HG03108 (cell line): ENCODE data around the gene NOB1.
"Not testable (repeated sequence)": the region's sequence is repeated elsewhere in the genome, so short reads cannot be mapped to it uniquely, and the experiment has no call there.

Source experiments
- ATAC-seq: cut with Tn5 transposase; IDR thresholded peaks from one replicate; pipeline ENCODE4 v1.9.1; 2021; ENCODE audit warnings: moderate library complexity; ENCODE audit not compliant: unreplicated experiment

The NOB1 gene

DNA sequence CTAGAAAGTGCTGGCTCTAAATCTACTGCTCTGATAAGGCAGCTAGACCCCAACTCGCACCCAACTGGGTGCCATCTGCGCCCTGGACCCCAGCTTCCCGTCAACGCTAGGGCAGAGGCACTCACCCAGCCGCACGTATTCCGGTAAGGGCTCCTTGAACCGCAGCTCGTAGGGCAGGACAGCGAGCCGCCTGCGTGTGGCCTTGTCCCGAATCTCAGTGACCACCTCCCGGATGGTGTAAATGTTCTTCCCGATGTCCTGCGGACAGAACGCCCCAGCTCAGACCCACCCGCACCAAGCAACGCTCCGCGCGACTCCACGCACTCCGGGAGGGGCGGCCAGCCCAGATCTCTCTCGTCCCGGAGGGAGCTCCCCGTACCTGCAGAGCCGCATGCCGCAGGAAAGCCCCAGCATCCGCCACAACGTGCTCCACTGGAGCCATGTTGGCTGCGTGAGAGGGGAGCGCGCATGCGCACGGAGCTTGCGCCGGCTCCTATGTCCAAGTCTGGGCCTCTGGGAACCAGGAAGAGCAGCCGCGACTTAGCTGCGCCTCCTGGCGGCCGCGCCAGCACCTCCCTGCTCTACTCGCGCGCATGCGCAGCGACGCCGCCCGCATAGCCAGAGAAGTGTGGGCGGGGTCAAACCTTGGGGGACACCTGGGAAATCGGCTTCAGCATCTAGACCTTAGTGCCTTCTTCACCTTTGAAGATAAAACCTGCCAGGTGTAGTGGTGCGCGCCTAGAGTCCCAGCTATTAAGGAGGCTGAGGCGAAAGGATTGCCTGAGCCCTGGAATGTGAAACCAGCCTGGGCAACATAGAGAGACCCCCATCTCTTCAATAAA, at the start of gene NOB1:
Gene NOB1, minus strand, starts transcription at position 458 of the 842 bp plus-strand sequence. Its CDS starts 16 bp downstream, at position 442.
- peak; percentile 80 for ATAC-seq

- ATAC-seq, result no peak
Measured at GRCh38 chr16:69804297-69804696, 49.6 kb upstream of the NOB1 start.

DNA sequence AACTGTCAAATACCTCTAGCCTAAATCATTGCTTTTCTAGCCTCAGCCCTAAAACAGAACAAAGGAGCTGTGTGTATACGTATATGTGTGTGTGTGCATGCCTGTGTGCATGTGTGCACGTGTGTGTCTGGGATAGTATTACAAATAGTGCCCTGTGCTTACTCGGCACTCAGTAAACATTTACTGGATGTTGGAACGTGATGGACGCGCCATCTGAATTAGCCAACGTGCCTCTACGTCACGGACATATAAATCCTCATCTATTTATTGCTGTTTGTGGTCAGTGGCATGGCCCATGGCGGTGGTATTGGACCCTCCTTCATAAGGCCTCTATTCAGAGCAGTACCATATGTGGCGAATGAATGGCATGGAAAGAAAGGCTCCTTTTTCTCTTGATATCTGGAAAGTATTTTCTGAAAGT, 44.9 kb upstream of the NOB1 start:
- no peak for ATAC-seq

DNA sequence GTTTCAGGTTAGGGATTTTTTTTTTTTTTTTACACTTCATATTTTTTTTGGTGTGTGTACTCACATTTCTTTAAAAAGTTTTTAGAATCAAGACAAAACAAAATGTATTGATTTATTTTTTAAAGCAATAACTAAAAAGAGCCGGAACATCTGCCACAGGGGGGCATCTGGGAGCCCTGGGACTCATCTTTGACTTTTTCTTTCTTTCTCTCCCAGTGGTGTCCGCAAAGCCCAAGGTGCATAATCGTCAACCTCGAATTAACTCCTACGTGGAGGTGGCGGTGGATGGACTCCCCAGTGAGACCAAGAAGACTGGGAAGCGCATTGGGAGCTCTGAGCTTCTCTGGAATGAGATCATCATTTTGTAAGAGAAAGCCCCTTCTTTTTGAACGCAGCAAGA, 43.7 kb upstream of the NOB1 start:
- ATAC-seq, result no peak

DNA sequence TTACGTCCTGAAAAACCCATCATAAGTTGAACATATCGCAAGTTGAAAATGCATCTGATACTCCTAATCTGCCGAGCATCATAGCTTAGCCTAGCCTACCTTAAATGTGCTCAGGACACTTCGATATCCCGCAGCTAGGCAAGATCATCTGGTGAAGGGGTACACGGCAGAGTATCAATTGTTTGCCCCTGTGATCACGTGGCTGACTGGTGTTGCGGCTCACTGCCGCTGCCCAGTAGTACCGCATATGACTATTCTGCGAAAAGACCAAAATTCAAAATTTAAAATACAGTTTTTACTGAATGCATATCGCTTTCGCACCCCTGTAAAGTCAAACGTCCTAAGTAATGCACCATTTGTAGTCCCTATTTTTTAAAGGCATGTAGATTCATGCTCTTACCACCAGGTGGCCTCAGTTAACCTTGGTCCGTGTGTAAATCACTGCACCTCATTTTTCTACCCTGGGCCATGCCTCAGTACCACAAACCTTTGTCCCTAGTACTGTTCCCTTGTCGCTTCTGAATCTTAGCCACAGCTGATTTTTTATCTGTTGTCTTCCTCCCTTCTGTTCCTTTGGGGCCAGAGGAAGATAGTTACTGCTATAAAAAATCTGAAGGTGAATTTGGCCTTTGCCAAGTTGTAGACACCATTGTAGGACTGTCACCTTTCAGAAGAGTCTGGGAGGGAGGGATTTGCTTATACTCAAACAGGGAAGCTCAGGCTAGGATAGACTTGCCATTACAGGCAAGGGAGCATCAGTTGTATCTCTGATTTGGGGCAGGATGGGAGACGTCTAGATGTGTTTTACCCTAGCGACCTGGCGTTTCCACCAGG, 41.8 kb upstream of the NOB1 start:
- ATAC-seq, result no peak

DNA sequence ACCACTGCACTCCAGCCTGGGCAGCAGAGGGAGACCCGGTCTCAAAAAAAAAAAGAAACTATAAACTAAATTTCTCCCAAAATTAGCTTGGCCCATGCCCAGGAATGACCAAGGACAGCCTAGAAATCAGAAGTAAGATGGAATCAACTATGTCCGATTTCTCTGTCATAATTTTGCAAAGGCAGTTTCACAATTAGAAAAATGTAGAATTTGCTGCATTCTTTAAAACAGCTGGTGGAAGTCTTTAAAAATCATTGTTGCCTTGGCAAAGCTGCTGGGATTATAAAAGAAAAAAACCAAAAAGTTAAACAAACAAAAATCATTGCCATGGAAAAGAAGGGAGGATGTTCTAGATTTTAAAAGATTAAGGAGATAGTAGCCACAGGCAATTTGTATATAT, 39.8 kb upstream of the NOB1 start:
- no peak for ATAC-seq

DNA sequence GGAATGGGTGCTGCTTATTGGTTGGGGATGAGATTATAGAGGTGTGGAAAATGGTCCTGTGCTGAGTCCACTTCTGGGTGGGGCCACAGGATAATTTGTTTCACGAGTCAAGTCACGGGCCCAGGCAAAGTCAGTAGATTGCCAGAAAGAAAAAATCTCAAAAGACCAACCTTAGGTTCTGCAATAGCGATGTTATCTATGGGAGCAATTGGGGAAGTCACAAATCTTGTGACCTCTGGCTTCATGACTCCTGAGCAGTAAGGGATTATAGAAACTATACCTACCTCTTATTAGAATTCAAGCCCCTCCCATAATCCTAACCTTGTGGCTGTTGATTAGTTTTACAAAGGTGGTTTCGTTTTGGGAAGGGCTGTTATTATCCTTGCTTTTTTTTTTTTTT, 38.8 kb upstream of the NOB1 start:
- ATAC-seq, result no peak

DNA sequence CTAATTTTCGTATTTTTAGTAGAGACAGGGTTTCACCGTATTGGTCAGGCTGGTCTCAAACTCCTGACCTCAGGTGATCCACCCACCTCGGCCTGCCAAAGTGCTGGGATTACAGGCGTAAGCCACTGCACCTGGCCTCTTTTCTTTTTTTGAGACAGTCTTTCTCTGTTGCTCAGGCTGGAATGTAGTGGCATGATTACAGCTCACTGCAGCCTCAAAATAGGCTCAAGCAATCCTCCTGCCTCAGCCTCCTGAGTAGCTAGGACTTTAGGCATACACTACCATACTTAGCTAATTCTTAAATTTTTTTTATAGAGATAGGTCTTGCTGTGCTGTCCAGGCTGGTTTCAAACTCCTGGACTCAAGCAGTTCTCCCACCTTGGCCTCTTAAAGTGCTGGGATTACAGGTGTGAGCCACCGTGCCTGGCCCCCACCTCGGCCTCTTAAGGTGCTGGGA, 36.7 kb upstream of the NOB1 start:
- ATAC-seq, result not testable (repeated sequence)

DNA sequence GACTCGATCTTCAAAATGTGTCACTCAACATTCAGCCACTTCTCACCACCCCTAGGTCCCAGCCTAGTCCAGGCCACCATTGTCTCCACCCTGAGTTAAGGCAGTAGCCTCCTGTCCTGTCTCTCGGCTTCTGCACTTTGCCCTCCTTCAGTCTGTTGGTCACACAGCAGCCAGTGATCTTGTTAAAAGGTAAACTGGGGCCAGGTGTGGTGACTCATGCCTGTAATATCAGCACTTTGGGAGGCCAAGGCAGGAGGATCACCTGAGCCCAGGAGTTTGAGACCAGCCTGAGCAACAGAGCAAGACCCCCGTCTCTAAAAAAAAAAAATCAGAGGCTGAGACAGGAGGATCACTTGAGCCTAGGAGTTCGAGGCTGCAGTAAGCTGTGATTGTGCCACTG, 33.2 kb upstream of the NOB1 start:
- no peak for ATAC-seq

DNA sequence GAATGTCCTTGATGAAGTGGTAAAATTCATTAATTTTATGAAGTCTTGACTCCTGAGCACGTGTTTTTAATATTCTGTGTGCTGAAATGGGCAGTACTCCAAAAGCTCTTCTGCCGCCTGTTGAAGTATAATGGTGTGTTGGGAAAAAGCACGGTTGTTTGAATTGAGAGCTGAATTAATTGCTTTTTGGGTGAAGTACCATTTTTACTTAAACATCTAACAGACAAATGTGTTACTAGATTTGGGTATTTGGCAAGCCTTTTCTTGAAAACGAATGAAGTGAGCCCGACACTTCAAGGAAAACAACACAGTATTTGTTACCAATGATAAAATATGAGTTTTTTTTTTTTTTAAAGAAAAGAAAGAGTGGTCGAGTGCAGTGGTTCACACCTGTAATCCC, 29.9 kb upstream of the NOB1 start:
- ATAC-seq, result no peak

DNA sequence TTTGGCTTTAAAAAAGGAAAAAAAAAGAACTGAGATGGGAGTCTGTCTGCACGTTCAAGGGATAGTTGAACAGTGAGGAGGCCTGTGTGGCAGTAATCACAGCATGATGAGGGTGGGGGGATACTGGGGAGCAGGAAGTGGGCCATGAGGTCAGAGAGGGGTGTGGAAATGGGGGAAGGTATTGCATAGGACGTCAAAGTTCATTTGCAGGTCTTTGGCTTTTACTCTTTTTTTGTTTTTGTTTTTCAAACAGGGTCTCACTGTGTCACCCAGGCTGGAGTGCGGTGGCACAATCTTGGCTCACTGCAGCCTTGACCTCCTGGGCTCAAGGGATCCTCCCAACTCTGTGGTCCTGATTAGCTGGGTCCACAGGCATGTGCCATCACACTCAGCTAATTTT, 26.4 kb upstream of the NOB1 start:
- no peak for ATAC-seq

- no peak for ATAC-seq
Measured at GRCh38 chr16:69779724-69780123, 25.0 kb upstream of the NOB1 start.

GRCh38 chr16:69775563-69775962, 20.8 kb upstream of the NOB1 start:
- no peak for ATAC-seq

GRCh38 chr16:69773260-69773947, 18.7 kb upstream of the NOB1 start:
- ATAC-seq, result no peak

- ATAC-seq, result no peak
Measured at GRCh38 chr16:69771651-69771967, 16.9 kb upstream of the NOB1 start.

- ATAC-seq, result no peak
Measured at GRCh38 chr16:69769404-69769803, 14.7 kb upstream of the NOB1 start.

GRCh38 chr16:69768666-69769065, 13.9 kb upstream of the NOB1 start:
- ATAC-seq, result no peak

- ATAC-seq, result no peak
Measured at GRCh38 chr16:69767459-69768229, 12.9 kb upstream of the NOB1 start.

DNA sequence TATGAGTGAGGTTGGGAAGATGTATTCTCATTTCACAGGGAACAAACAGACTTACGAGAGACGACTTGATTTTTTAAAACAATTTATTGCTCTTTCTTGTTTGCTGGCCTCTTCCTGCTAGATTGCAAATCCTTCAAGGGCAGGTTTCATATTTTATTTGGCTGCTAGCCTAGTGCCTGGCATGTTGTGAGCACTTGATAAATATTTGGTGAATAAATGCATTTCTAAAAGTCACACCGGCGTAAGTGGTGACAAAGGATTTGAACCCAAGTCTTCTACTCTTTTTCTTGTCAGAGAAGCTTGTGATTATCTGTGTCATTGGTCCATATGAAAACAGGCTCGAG, 8.8 kb upstream of the NOB1 start:
- no peak for ATAC-seq

- ATAC-seq, result no peak
Measured at GRCh38 chr16:69762814-69763598, 8.3 kb upstream of the NOB1 start.
